ENCODE measurements around the gene TLR1. TPM values are rescaled to one million over a fixed set of nuclear protein-coding genes. Genes with fewer than 3 reads are reported as not detected.

TLR1 gene
- polyA plus RNA-seq, 1 of the 3 experiments (the other 2 are of a cell fraction): not detected

GRCh38 chr4:38832624-38833528 lies 28.3 kb upstream of the TLR1 start:
- 64% methylated on average over 4 of the region's 7 CpGs for WGBS (ENCODE audit: low lambda C conversion rate)
- H3K79me2 ChIP-seq (ENCODE audit: insufficient read depth): no peaks in the 10 kb centered on the region
- TF ChIP-seq FOSL2 (IDR thresholded peaks at IDR 0.05; ENCODE audit: borderline replicate concordance, low read depth) (no peak), ELF1 (IDR thresholded peaks at IDR 0.05) (no peak), RFX5 (IDR thresholded peaks at IDR 0.05; ENCODE audit: low read length) (no peak), EP300 (IDR thresholded peaks at IDR 0.05; ENCODE audit: borderline replicate concordance in 1 of 2, low read depth in 1 of 2, low read length in 1 of 2) (no peak), RCOR1 (IDR thresholded peaks at IDR 0.05; ENCODE audit: low read length) (no peak), MEF2A (IDR thresholded peaks at IDR 0.05; ENCODE audit: borderline replicate concordance, low read depth) (no peak), REST (IDR thresholded peaks at IDR 0.05; ENCODE audit: low read depth, low read length) (no peak), FOXM1 (IDR thresholded peaks at IDR 0.05; ENCODE audit: low read depth) (no peak), TCF12 (IDR thresholded peaks at IDR 0.05) (no peak), TEAD4 (IDR thresholded peaks at IDR 0.05; ENCODE audit: borderline replicate concordance, insufficient read depth) (no peak), FOXJ3 (CRISPR knock-in tag; IDR thresholded peaks at IDR 0.05) (no peak)
- no peaks in the 10 kb centered on the region for H3K27me3 ChIP-seq (ENCODE audit: insufficient read depth)
- H4K20me1 ChIP-seq (ENCODE audit: insufficient read depth): no peaks in the 10 kb centered on the region
- no peak overlapping the region for H3K4me2 ChIP-seq
- no peak overlapping the region for H3K9ac ChIP-seq
- no peak overlapping the region for H3K27ac ChIP-seq (ENCODE audit: low read depth in 2 of 2, low read length in 1 of 2)
- no peaks in the 10 kb centered on the region for H3K4me1 ChIP-seq (ENCODE audit: control insufficient read depth in 1 of 2, insufficient read depth in 2 of 2, low read depth in 1 of 2, low read length in 1 of 2)
- no peak overlapping the region for H2AFZ ChIP-seq (ENCODE audit: low read depth)
- H3K9me2 ChIP-seq: no peaks in the 10 kb centered on the region
- DNase-seq: no peak
- ChIA-PET POLR2A (no interaction called here), CTCF (no interaction called here)
- peaks cover 22% of the 10 kb centered on the region for H3K9me3 ChIP-seq
- no peak overlapping the region for H3K4me3 ChIP-seq (ENCODE audit: low read depth in 2 of 2, low read length in 1 of 2)
- H3K36me3 ChIP-seq (replicated peaks in 1 of 2; ENCODE audit: control insufficient read depth in 1 of 2, insufficient read depth in 2 of 2, low read length in 1 of 2): no peaks in the 10 kb centered on the region
- peaks cover 8% of the 10 kb centered on the region for H3F3A ChIP-seq (replicated peaks; ENCODE audit: insufficient read depth)

GRCh38 chr4:38832206-38832605 lies 27.6 kb upstream of the TLR1 start:
- H2AFZ ChIP-seq (ENCODE audit: low read depth): no peak overlapping the region
- H3K4me1 ChIP-seq (ENCODE audit: control insufficient read depth in 1 of 2, insufficient read depth in 2 of 2, low read depth in 1 of 2, low read length in 1 of 2): no peaks in the 10 kb centered on the region
- H3K27me3 ChIP-seq (ENCODE audit: insufficient read depth): no peaks in the 10 kb centered on the region
- no peaks in the 10 kb centered on the region for H3K36me3 ChIP-seq (replicated peaks in 1 of 2; ENCODE audit: control insufficient read depth in 1 of 2, insufficient read depth in 2 of 2, low read length in 1 of 2)
- H3K27ac ChIP-seq (ENCODE audit: low read depth in 2 of 2, low read length in 1 of 2): no peak overlapping the region
- no peak overlapping the region for H3K4me2 ChIP-seq
- TF ChIP-seq MAX (IDR thresholded peaks at IDR 0.05; ENCODE audit: low read depth): no peak
- no peak for TF ChIP-seq MXI1 (IDR thresholded peaks at IDR 0.05; ENCODE audit: low read depth, low read length)
- no peak for TF ChIP-seq JUND (IDR thresholded peaks at IDR 0.05)
- TF ChIP-seq SMC3 (IDR thresholded peaks at IDR 0.05; ENCODE audit: low read depth, low read length): no peak
- no peak for TF ChIP-seq ZBTB33 (IDR thresholded peaks at IDR 0.05; ENCODE audit: borderline replicate concordance, low read depth)
- no peak for TF ChIP-seq NRF1 (IDR thresholded peaks at IDR 0.05; ENCODE audit: low read depth, low read length)
- no peak for TF ChIP-seq CHD2 (IDR thresholded peaks at IDR 0.05; ENCODE audit: low read length, partially characterized antibody)
- H3K9me2 ChIP-seq: no peaks in the 10 kb centered on the region
- CTCF ChIA-PET: interaction anchor here (1.2 to 1.8 kb wide), 2 partner anchors 28 to 72 kb away, joined by 3 to 6 read pairs; no protein-coding TSS in a partner anchor
- WGBS (ENCODE audit: low lambda C conversion rate): 82% methylated on average over 1 of the region's 1 CpG
- no peak overlapping the region for H3K4me3 ChIP-seq (ENCODE audit: low read depth in 2 of 2, low read length in 1 of 2)
- no peaks in the 10 kb centered on the region for H4K20me1 ChIP-seq (ENCODE audit: insufficient read depth)
- peaks cover 2% of the 10 kb centered on the region for H3F3A ChIP-seq (replicated peaks; ENCODE audit: insufficient read depth)
- POLR2A ChIA-PET: interaction anchor here (0.5 kb wide), 1 partner anchor 619 kb away, joined by 3 read pairs; no protein-coding TSS in a partner anchor
- no peak overlapping the region for H3K9ac ChIP-seq
- no peaks in the 10 kb centered on the region for H3K79me2 ChIP-seq (ENCODE audit: insufficient read depth)
- DNase-seq: no peak
- peaks cover 22% of the 10 kb centered on the region for H3K9me3 ChIP-seq
